H54 (cell line): ENCODE data around the gene MMEL1.

ENCODE experiments used
- DNase-seq: peaks from one replicate; pipeline ENCODE4 v3.0.0; 2011; ENCODE audit warnings: low spot score, mixed read lengths; ENCODE audit not compliant: insufficient read length
- FAIRE-seq: peaks from 3 replicates; lab custom pipeline; 2011; peaks lifted over from hg19 to GRCh38; lab: Jason Lieb, UNC
- POLR2A ChIP-seq: IDR thresholded peaks from 2 replicates; pipeline ENCODE4 v1.6.1; 2011; ENCODE audit warnings: low read depth, mild to moderate bottlenecking, low read length

Gene MMEL1

DNA sequence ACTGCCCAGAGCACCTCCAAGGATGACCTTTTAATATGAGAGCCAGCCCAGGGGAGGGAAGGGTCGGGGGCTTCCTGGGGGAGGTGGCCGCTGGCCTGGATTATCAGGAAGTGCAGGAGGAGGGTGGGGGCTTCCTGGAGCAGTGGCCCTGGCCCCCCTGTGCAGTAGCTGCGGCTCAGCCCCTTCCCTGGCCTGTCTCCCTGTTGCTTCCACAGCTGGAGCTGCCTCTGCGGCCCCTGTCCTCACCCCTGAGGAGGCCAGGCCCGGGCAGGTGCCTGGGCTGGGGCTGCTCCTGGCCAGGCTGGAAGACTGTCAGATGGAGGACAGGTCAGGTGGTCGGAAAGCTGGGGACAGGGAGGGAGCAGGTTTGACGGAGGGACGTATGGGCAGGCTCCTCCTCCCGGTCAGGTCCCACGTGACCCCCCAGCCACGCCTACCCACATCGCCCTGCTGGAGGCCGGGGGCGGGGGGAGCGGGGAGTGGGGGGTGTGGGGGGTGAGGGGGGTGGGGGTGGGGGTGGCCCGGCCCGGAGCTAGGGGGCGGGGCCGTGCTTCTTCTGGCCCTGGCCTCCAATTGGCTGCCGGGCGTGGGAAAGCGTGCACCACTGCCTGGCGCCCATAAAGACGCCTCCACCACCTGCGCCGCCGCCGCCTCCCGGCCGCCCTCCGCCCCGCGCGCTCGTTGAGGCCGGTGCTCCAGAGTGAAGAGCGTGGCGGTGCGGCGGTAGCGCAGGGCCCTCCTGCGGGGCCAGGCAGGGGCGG is 86.9 kb downstream of the MMEL1 start:
- TF ChIP-seq POLR2A = peak; percentile 57; the same call in 1 of the 2 replicates
- FAIRE-seq = no peak
- peak; percentile 90 for DNase-seq

DNA sequence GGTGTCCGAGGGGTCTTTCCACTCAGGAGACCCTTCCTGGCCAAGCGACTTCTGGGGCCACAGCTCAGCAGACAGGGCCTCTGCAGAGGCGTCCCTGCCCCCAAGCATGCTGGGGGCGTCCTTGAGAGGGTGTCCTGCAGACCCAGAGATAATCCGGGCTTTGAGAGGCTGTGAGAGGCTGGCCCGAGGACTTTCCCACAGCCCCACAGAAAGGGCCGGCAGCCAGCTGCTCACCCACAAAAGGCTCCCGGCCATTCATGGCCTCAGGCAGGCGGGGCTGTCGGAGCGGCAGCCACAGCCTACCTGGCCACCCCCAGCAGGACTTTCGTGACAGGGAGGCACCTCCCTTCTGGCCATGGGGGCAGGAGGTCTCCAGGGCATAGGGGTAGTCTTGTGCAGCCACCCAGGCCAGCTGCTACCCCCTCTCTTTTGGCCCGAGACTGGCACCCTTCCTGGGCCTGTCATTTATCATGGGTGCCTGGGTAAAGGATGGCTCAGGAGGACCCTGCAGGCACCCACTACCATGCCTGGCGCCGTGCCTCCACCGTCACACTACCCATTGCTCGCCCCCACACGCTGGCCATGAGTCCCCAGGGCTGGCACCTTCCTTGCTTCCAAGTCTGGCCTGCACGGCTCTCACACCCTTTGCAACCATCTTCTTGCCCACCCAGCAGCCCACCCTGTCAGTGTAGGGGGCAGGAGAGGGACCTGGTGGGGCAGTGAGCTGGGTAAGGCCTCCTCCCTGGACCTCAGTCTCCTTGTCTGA is 87.8 kb downstream of the MMEL1 start:
- FAIRE-seq = no peak
- DNase-seq = no peak
- no peak for TF ChIP-seq POLR2A

DNA sequence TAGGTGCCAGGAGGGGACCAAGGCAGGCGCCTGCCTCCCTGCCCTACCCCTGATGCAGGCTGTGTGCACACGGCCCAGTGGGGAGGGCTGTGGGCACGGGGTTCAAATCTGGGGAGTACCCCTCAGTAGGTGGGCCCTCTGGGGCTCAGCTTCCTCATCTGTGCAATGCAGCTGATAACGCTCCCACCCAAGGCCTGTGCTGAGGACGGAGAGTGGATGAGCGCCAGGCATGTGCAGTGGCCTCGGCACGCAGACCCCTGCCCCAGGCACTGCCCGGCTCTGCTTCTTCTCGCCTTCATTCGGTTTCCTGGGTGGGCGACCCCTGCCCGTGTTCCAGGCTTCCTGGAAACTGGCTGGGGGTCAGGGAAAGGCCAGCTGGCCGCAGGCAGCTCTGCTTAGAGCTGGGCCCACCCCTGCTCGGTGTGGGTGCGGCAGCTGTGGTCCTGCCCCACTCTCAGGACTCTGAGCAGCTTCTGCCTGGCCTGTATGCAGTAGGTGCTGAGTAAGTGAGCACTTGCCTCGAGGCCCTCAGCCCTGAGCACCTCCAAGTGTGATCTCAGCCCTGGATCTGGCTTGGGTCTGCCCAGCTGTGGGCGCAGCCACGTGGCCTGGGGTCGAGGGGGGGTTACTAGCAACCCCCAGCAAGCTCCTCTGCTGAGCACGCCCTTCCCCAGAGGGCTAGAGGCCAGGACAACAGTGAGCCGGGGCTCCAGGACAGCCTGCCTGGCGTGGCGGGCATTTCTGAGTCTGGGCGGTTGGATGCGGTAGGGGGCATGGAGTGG is 88.5 kb downstream of the MMEL1 start:
- FAIRE-seq (no peak), DNase-seq (no peak)
- TF ChIP-seq POLR2A = no peak

DNA sequence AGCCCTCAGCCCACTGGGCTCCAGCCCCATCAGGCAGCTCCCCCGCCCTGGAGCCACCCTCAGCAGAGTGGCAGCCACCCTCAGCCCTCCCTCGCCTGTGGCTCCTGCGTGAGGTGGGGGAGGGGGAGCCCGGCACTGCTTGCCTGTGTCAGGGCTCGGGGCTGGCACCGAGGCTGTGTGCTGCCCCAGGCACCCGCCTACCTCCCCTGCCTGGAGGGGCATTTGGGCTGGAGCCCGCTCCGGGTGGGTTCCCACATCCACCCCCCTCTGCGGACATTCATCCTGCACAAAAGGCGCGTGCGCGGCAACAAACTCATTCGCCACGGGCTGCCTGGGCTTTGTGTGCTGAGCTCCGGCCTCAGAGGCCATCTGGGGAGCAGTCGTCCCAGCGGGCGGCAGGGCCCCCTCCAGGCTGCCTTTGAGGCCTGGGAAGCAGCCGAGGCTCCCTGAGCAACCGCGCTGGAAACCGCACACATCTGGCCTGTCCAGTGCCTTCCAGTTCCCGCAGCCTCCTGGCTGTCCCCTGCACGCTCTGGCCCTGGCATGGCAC is 89.2 kb downstream of the MMEL1 start:
- DNase-seq (no peak), FAIRE-seq (no peak)
- TF ChIP-seq POLR2A = no peak

DNA sequence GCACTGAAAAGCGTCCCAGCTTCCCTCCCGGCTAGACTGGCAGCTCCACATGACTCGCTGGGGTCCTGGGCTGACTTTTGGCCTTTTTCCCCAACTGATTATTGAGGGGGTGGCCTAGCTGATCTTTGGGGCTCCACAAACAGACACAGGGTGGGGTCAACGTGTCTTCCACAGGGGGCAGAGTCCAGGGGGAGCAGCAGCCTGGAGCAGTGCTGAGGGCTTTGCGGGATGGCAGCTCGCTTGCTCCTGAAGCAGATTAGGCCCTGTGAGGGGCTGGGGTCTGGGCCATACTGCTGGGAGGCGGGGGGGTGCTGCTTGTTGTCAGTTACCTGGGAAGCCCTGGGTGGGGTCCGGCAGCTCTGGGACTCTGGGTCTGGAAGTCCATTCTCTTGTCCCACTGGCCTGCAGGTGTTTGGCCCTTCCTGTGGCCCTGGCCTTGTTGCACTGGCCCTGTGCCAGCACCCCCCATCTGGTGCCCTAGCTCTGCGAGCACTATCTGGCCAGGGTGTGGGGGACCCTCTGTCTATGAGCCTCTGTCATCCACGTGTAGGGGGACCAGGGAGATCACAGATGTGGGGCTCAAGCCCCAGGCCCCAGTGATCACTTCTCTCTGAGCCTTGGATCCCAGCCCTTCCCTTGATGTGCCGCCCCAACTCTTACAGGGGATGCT is 90.4 kb downstream of the MMEL1 start:
- DNase-seq = no peak
- no peak for TF ChIP-seq POLR2A

DNA sequence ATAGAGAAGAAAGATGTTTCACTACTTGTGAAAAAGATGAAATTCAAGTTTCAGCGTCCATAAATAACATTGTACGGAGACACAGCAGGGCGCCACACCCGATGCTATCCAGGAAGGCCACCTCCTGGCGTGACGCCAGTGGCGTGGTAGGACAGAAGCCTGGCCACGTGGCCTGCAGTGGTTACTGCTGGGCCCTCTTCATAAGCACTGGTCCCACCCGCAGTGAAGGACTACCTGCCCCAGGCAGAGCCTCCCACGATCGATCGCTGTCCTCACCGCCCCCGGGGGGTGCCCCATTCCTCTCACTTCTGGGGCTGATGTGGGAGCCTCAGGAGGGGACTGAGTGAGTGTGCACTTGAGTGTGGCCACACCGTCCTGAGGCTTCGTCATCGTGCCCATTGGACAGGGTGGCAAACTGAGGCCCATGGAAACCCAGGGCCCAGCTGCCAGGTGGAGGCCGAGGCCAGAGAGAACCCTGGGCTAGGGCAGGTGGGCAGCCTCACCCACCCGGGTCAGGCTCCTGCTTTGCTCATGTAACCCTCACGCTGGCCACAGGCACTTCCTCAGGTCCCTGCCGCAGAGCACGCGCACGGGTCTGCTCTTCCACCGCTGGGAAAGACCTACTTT is 91.1 kb downstream of the MMEL1 start:
- no peak for TF ChIP-seq POLR2A
- DNase-seq = no peak
- no peak for FAIRE-seq

More for the DNA sequence above, 90.4 kb downstream of the MMEL1 start:
- no peak for FAIRE-seq

DNA sequence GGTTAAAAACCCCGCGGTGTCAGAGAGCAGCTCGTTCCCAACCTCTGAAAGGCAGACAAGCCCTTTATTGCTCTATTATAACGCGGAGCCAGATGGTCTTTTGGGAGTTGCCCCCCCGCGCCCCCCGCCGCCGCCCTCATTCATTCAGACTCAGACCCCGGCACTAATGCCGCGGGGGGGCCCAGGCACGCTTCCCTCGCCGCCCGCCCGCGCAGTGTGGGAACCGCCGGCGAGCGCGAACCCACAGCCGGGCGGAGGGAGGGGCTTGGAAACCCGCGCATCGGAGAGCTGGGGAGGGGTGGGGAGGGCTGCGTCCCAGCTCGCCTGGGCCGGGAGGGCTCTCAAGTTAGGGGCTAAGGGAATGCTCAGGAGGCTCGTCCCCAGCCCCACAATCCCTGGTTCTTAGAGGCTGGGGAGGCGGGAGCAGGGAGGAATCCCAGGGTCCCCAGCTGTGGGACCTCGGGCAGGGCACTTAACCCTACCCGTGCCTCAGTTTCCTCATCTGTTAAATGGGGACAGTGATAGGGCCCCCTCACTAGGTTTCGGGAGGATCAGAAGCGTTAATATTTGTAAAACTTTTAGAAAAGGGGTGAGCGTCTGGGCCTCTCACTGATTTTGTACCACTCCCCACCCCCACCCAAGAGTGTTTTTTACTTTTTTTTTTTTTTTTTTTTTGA is 91.9 kb downstream of the MMEL1 start:
- FAIRE-seq (no peak), DNase-seq (no peak)
- TF ChIP-seq POLR2A = no peak
